Suprapubic skin (tissue), 4 donors: ENCODE results near the gene CATSPER1.

Experiments
- CTCF ChIP-seq, 2 donors: fragments of 200-600 bp in 1 of 2; fragments of 450-650 bp in 1 of 2; sonication (generic) in 1 of 2; IDR thresholded peaks; one replicate each; pipeline ENCODE4 v1.5.1; 2016 to 2019; ENCODE audit warnings: antibody characterized with exemption in 2 of 2, mild to moderate bottlenecking in 1 of 2, moderate library complexity in 1 of 2
- EP300 ChIP-seq: sonication (generic); formaldehyde crosslinking; IDR thresholded peaks from one replicate; pipeline ENCODE4 v1.6.1; 2017; ENCODE audit warnings: antibody characterized with exemption
- POLR2A ChIP-seq, 2 donors: fragments of 450-650 bp; IDR thresholded peaks; one replicate each; pipeline ENCODE4 v1.6.1; 2017; ENCODE audit warnings: antibody characterized with exemption in 2 of 2, mild to moderate bottlenecking in 2 of 2, moderate library complexity in 2 of 2
- POLR2AphosphoS5 ChIP-seq, 3 donors: sonication (generic); formaldehyde crosslinking; IDR thresholded peaks; one replicate each; pipeline ENCODE4 v1.6.1; 2017; ENCODE audit warnings: antibody characterized with exemption in 3 of 3

DNA sequence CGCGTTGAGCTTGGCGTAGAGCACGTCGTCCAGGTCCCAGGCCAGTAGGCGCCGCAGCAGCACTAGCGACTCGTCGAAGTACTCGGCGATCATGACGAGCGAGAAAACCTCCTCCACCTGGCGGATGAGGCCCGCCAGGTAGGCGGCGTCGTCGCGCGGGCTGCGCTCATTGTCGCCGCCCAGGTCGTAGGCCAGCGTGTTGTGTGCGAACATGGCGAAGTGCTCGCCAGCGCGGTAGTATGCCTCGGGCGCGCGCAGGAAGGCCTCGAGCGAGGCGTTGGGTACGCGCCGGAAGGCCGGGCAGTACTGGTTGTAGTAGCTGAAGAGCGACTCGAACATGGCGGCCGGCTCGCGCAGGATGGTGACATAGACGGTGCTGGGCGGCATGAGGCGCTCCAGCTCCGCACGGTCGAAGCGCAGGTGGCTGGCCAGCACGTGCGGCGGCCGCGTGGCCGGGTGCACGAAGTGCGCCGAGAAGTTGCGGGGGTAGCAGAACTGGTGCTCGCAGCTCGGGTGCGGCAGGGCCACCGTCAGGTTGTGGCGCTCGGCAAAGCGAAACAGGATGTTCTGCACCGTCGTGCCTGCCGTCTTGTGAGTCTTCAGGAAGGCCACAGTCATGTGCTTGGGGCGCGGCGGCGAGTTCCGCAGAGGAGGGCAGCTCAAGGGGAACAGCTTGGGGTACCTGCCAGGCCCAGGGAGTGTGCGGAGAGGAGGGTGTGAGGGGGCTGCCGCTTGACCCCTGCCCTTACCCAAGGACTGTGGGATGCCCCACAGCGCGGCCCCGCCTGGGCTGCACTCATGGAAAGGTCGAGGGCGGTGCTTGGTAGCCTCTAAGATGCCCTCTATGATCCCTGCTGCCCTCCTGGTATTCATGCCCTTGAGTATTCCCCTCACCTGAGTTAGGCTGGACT, 17.0 kb upstream of the CATSPER1 start:
- no peak for TF ChIP-seq CTCF (IDR thresholded peaks at IDR 0.05)
- TF ChIP-seq EP300, result no peak
- no peak for TF ChIP-seq POLR2A (IDR thresholded peaks at IDR 0.05)
- TF ChIP-seq POLR2AphosphoS5 (IDR thresholded peaks at IDR 0.05), result no peak
